T1000 (cell line): ENCODE results near the gene LRRC37A.
A peak's percentile ranks its signal among the peaks of the same experiment; 100 is the strongest.
"Not testable (repeated sequence)": the region's sequence is repeated elsewhere in the genome, so short reads cannot be mapped to it uniquely, and the experiment has no call there.

ENCODE experiments used
- DNase-seq: peaks from one replicate; lab custom pipeline; 2025; ENCODE audit warnings: mixed read lengths; lab: John Stamatoyannopoulos, UW

LRRC37A gene

GRCh38 chr17:46294831-46295230 lies at the start of gene LRRC37A:
TSS of gene LRRC37A (plus strand) at chr17:46295131. CDS start at chr17:46295134, 3 bp downstream.
- not testable (repeated sequence) for DNase-seq

GRCh38 chr17:46249153-46249552 lies 45.8 kb upstream of the LRRC37A start:
- not testable (repeated sequence) for DNase-seq

- DNase-seq = not testable (repeated sequence)
Measured at GRCh38 chr17:46252804-46253203, 42.1 kb upstream of the LRRC37A start.

DNA sequence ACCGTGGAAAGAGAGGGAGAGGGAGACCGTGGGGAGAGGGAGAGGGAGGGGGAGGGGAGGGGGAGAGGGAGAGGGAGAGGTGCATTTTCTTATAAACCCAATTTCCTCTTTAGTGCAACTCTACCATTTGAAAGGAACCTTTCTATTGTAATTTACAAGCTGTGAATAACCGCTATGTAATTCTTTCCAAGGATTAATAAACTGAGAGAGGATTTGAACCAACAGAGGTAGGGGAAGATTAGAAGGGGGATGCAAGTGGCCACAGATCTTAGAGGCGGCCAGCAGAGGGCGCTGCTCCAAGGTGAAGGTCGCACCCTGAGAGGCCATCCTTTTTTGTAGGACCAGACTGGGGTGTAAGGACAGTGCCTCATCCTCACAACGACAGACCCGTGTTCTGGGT lies 41.2 kb upstream of the LRRC37A start:
- DNase-seq = not testable (repeated sequence)

- not testable (repeated sequence) for DNase-seq
Measured at GRCh38 chr17:46254215-46254614, 40.7 kb upstream of the LRRC37A start.

- DNase-seq = not testable (repeated sequence)
Measured at GRCh38 chr17:46256369-46256768, 38.6 kb upstream of the LRRC37A start.

- DNase-seq = not testable (repeated sequence)
Measured at GRCh38 chr17:46259845-46260661, 34.9 kb upstream of the LRRC37A start.

GRCh38 chr17:46262271-46262670 lies 32.7 kb upstream of the LRRC37A start:
- no peak for DNase-seq

- DNase-seq = no peak
Measured at GRCh38 chr17:46264456-46265198, 30.3 kb upstream of the LRRC37A start.

DNA sequence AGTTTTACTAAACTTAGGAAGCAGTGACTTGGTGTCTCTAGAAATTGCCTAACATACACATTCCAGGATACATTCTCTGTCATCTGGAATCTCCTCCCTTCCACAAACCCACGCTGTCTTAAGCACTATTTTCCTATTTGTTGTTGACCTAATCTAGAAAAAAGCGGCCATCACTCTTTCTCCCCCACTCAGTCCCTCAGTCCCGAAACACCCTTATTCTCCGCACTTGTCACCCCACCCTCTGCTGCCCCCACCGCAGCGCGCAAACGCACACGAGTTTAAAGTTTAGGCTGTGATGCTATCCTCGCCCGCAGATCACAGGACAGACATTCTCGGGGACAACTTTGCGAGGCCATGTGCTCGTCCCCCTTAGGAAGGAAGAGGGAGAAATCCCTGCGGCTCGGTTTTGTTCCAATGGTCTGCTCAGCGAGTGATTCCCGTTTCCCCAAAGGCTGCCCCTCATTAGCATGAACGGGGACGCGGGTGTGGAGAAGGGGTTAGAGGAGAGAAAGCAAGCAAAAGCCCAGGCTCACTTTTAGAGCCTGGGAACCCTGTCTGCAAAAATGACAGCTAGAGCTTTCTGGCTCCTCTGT lies 28.8 kb upstream of the LRRC37A start:
- DNase-seq = not testable (repeated sequence)

- peak; percentile 83 for DNase-seq
Measured at GRCh38 chr17:46266656-46267544, 28.0 kb upstream of the LRRC37A start.

- DNase-seq = no peak
Measured at GRCh38 chr17:46270032-46270431, 24.9 kb upstream of the LRRC37A start.

DNA sequence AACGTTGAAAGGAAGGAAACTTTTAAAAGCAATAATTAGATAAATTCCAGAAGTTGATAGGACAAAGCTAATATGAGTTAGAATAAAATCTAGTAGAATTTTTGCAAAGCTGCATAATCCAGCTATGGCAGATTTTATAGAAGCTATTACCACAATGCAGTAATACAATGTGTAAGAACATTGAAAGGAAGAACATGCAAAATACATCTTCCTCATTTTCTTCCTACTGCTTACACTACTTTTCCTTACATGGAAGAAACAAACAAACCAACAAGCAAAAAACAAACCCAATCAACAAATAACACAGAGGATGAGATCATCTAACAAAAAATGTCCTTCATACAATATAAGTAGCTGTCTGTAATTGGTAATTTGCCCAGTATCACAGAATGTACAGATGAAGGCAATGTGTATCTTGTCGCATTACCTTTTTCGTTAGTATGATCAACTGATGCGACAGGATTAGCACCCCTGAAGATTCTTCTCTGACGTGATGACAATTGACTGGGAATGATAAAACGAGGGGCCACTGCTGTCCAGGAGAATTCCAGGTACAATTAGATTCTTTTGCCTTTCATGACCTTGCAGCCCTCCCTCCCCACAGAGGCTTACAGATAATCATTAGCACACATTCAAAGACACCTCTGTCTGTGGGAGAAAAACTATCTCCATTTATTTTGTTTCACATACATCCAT lies 21.2 kb upstream of the LRRC37A start:
- DNase-seq = no peak

DNA sequence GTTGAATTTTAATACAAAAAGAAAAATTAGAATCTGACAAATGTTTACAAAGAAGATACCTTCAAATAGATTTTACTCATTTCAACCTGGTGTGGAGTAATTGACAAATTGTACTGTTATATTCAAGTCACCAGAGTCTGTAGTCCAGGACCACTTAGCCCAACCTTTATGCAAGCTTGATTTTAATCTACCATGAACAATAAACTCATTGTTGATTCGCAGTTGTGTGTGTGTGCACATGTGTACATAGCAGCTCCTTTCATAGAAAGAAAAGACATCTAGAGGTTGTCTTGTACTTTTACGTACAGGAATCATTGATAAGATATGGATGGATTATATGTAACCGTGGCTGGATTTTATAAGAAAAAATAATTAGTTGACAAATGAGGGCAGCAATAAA lies 20.7 kb upstream of the LRRC37A start:
- no peak for DNase-seq

- not testable (repeated sequence) for DNase-seq
Measured at GRCh38 chr17:46276728-46277479, 18.0 kb upstream of the LRRC37A start.

- not testable (repeated sequence) for DNase-seq
Measured at GRCh38 chr17:46281336-46281735, 13.6 kb upstream of the LRRC37A start.

- not testable (repeated sequence) for DNase-seq
Measured at GRCh38 chr17:46282635-46283034, 12.3 kb upstream of the LRRC37A start.

GRCh38 chr17:46284467-46284866 lies 10.5 kb upstream of the LRRC37A start:
- peak; percentile 22 for DNase-seq

- DNase-seq = not testable (repeated sequence)
Measured at GRCh38 chr17:46285500-46285899, 9.4 kb upstream of the LRRC37A start.

- DNase-seq = peak; percentile 57
Measured at GRCh38 chr17:46286764-46287221, 8.1 kb upstream of the LRRC37A start.
